HCT116 (cell line): ENCODE data around the gene THRB.

ENCODE experiments used
- CBX3 ChIP-seq: IDR thresholded peaks from 2 replicates; pipeline ENCODE4 v1.6.1; 2012; ENCODE audit warnings: low read depth
- EZH2 ChIP-seq: fragments of 200-600 bp; sonication (generic); IDR thresholded peaks from 2 replicates; pipeline ENCODE4 v1.6.1; 2017; ENCODE audit warnings: antibody characterized with exemption, mixed run types
- EZH2phosphoT487 ChIP-seq: fragments of 200-600 bp; IDR thresholded peaks from 2 replicates; pipeline ENCODE4 v1.6.1; 2018; ENCODE audit warnings: antibody characterized with exemption, borderline replicate concordance
- POLR2A ChIP-seq: IDR thresholded peaks from 2 replicates; pipeline ENCODE4 v1.7.0; 2011; ENCODE audit warnings: borderline replicate concordance; ENCODE audit not compliant: insufficient read depth, insufficient read length; ENCODE audit errors: extremely low read depth
- POLR2AphosphoS5 ChIP-seq: IDR thresholded peaks from 2 replicates; pipeline ENCODE4 v1.6.1; 2011; ENCODE audit warnings: mild to moderate bottlenecking, low read depth, low read length, moderate library complexity
- RAD21 ChIP-seq: IDR thresholded peaks from 2 replicates; pipeline ENCODE4 v1.6.1; 2012; ENCODE audit warnings: low read depth, mild to moderate bottlenecking
- SP1 ChIP-seq: IDR thresholded peaks from 2 replicates; pipeline ENCODE4 v1.6.1; 2012; ENCODE audit warnings: low read depth
- YY1 ChIP-seq: IDR thresholded peaks from 2 replicates; pipeline ENCODE4 v1.6.1; 2011; ENCODE audit warnings: low read length, low read depth, moderate library complexity, mild to moderate bottlenecking; ENCODE audit not compliant: insufficient replicate concordance; ENCODE audit errors: extremely low read depth
- TF ChIP-seq, protein P1 (sequence below), 3 experiments: fragments of 200-600 bp in 1 of 3; sonication (generic) in 1 of 3; IDR thresholded peaks in 2 of 3; conservative IDR thresholded peaks in 1 of 3; 2 replicates each; pipeline ENCODE4 v1.5.1; 2012 to 2017; ENCODE audit warnings: low read depth in 2 of 3, low read length in 2 of 3, antibody characterized with exemption in 1 of 3, borderline replicate concordance in 1 of 3, control low read depth in 1 of 3, mild to moderate bottlenecking in 1 of 3, mixed read lengths in 1 of 3, mixed run types in 1 of 3, moderate library complexity in 1 of 3; ENCODE audit not compliant: insufficient read depth in 1 of 3

DNA sequence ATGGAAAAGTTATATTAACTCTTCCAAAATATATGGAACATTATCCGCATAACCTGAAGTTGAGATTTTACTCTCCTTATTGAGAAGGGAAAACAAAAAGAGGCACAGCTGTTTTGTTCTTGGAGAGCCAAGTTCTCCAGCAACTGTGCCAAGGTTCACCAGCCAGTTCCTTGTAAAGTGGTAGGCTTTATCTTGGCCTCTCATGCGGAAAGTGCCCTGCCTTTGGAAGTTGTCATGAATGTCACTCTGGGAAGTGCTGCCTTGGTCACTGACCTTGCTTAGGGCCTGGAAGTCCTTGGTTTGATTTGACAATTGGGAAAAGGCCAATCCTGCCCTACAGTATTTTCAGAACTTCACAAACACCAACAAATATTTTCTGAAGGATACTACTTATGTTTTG, 44.2 kb upstream of the THRB start:
- no peak for TF ChIP-seq CBX3
- TF ChIP-seq POLR2AphosphoS5, result no peak
- TF ChIP-seq, protein P1, sequence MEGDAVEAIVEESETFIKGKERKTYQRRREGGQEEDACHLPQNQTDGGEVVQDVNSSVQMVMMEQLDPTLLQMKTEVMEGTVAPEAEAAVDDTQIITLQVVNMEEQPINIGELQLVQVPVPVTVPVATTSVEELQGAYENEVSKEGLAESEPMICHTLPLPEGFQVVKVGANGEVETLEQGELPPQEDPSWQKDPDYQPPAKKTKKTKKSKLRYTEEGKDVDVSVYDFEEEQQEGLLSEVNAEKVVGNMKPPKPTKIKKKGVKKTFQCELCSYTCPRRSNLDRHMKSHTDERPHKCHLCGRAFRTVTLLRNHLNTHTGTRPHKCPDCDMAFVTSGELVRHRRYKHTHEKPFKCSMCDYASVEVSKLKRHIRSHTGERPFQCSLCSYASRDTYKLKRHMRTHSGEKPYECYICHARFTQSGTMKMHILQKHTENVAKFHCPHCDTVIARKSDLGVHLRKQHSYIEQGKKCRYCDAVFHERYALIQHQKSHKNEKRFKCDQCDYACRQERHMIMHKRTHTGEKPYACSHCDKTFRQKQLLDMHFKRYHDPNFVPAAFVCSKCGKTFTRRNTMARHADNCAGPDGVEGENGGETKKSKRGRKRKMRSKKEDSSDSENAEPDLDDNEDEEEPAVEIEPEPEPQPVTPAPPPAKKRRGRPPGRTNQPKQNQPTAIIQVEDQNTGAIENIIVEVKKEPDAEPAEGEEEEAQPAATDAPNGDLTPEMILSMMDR (IDR thresholded peaks at IDR 0.05 in 2 of 3, conservative IDR thresholded peaks at IDR 0.05 in 1 of 3; ENCODE audit: borderline replicate concordance in 1 of 3, insufficient read depth in 1 of 3, low read depth in 2 of 3, low read length in 2 of 3), result no peak
- TF ChIP-seq RAD21, result no peak
- TF ChIP-seq POLR2A, result no peak
- no peak for TF ChIP-seq EZH2
- no peak for TF ChIP-seq YY1
- no peak for TF ChIP-seq EZH2phosphoT487
- TF ChIP-seq SP1, result no peak
